Measurements from ENCODE around the gene AOX1.
"Not testable (repeated sequence)": the region's sequence is repeated elsewhere in the genome, so short reads cannot be mapped to it uniquely, and the experiment has no call there.

Gene AOX1

GRCh38 chr2:200603972-200604371, 18.2 kb downstream of the AOX1 start:
- no peak for DNase-seq

- no peak for DNase-seq
Observed at GRCh38 chr2:200604571-200605255, 18.9 kb downstream of the AOX1 start.

- DNase-seq, result no peak
Observed at GRCh38 chr2:200608341-200609027, 22.7 kb downstream of the AOX1 start.

- no peak for DNase-seq
Observed at GRCh38 chr2:200609028-200609614, 23.3 kb downstream of the AOX1 start.

- DNase-seq, result not testable (repeated sequence)
Observed at GRCh38 chr2:200610217-200610616, 24.4 kb downstream of the AOX1 start.

GRCh38 chr2:200613692-200614091, 27.9 kb downstream of the AOX1 start:
- DNase-seq, result no peak

GRCh38 chr2:200614249-200614648, 28.4 kb downstream of the AOX1 start:
- DNase-seq, result no peak

GRCh38 chr2:200615247-200615646, 29.4 kb downstream of the AOX1 start:
- no peak for DNase-seq

GRCh38 chr2:200616193-200616592, 30.4 kb downstream of the AOX1 start:
- no peak for DNase-seq

GRCh38 chr2:200616656-200617055, 30.8 kb downstream of the AOX1 start:
- no peak for DNase-seq

GRCh38 chr2:200617156-200618053, 31.6 kb downstream of the AOX1 start:
- DNase-seq, result no peak

GRCh38 chr2:200618054-200618419, 32.2 kb downstream of the AOX1 start:
- no peak for DNase-seq

GRCh38 chr2:200618590-200619021, 32.8 kb downstream of the AOX1 start:
- DNase-seq, result no peak

GRCh38 chr2:200619279-200619678, 33.5 kb downstream of the AOX1 start:
- DNase-seq, result no peak

GRCh38 chr2:200620606-200621390, 35.0 kb downstream of the AOX1 start:
- no peak for DNase-seq

GRCh38 chr2:200622106-200622505, 36.3 kb downstream of the AOX1 start:
- no peak for DNase-seq

- no peak for DNase-seq
Observed at GRCh38 chr2:200624026-200624425, 38.2 kb downstream of the AOX1 start.

- no peak for DNase-seq
Observed at GRCh38 chr2:200624658-200625057, 38.8 kb downstream of the AOX1 start.

- DNase-seq, result no peak
Observed at GRCh38 chr2:200625282-200625681, 39.5 kb downstream of the AOX1 start.

GRCh38 chr2:200625958-200626363, 40.1 kb downstream of the AOX1 start:
- no peak for DNase-seq

GRCh38 chr2:200627110-200627770, 41.4 kb downstream of the AOX1 start:
- DNase-seq, result no peak

- DNase-seq, result not testable (repeated sequence)
Observed at GRCh38 chr2:200628461-200628860, 42.6 kb downstream of the AOX1 start.

All from activated CD4-positive, alpha-beta T cell treated with anti-CD3 and anti-CD28 coated beads for 1 hour (primary cell).